Heart left ventricle (tissue), 16 donors: ENCODE data around the gene MME. TPM values are rescaled to one million over a fixed set of nuclear protein-coding genes. Genes with fewer than 3 reads are reported as not detected.

ENCODE experiments used
- ATAC-seq, 4 donors: fragments of 200-7000 bp; cut with Tn5 transposase; one replicate each; pipeline ENCODE4 v1.9.1; 2020 to 2022; ENCODE audit warnings: moderate library complexity in 4 of 4, mild to moderate bottlenecking in 3 of 4, moderate number of reproducible peaks in 1 of 4
- DNase-seq, 5 donors: peaks; one replicate each; pipeline ENCODE4 v3.0.0-alpha.2; 2020
- H3K27ac ChIP-seq, 12 donors: fragments of 200-600 bp; sonication (generic) in 4 of 12; one replicate each; pipeline versions ENCODE4 v1.5.0 to v1.8.0; 2016 to 2022; ENCODE audit warnings: mild to moderate bottlenecking in 2 of 12
- H3K27me3 ChIP-seq, 9 donors: fragments of 200-600 bp; sonication (generic) in 2 of 9; one replicate each; pipeline versions ENCODE4 v1.5.1 to v1.8.0; 2016 to 2022; ENCODE audit warnings: mild to moderate bottlenecking in 3 of 9
- H3K36me3 ChIP-seq, 9 donors: fragments of 200-600 bp; sonication (generic) in 2 of 9; one replicate each; pipeline versions ENCODE4 v1.5.0 to v1.8.0; 2018 to 2022; ENCODE audit warnings: mild to moderate bottlenecking in 2 of 9
- H3K4me1 ChIP-seq, 12 donors: fragments of 200-600 bp; sonication (generic) in 4 of 12; one replicate each; pipeline versions ENCODE4 v1.5.0 to v1.8.0; 2016 to 2022; ENCODE audit warnings: mild to moderate bottlenecking in 3 of 12
- H3K4me3 ChIP-seq, 12 donors: fragments of 200-600 bp; sonication (generic) in 4 of 12; one replicate each; pipeline versions ENCODE4 v1.5.0 to v1.8.0; 2017 to 2022; ENCODE audit warnings: mild to moderate bottlenecking in 9 of 12, moderate library complexity in 4 of 12
- H3K9me3 ChIP-seq, 12 donors: fragments of 200-600 bp; sonication (generic) in 4 of 12; one replicate each; pipeline versions ENCODE4 v1.5.0 to v1.8.0; 2016 to 2022; ENCODE audit warnings: mild to moderate bottlenecking in 1 of 12
- CTCF ChIP-seq, 12 donors: fragments of 200-600 bp; sonication (generic) in 4 of 12; IDR thresholded peaks; one replicate each; pipeline versions ENCODE4 v1.5.0 to v1.8.0; 2018 to 2022; ENCODE audit warnings: antibody characterized with exemption in 12 of 12, mild to moderate bottlenecking in 5 of 12
- POLR2A ChIP-seq, 2 donors: fragments of 450-650 bp; IDR thresholded peaks; one replicate each; pipeline ENCODE4 v1.6.1; 2017; ENCODE audit warnings: antibody characterized with exemption in 2 of 2, mild to moderate bottlenecking in 2 of 2, moderate library complexity in 2 of 2
- WGBS, 4 donors: extraction: QIAGEN DNeasy Blood & Tissue Kit in 2 of 4; methylation state at CpG; one replicate each; pipeline versions ENCODE4 v1.1.5 to v1.1.7; 2013 to 2018; 5-methylcytosine and 5-hydroxymethylcytosine counted together
- intact Hi-C, 10 donors: fragments of 100-400 bp; cut with DNase I; formaldehyde crosslinking; loops; one replicate each; pipeline versions ENCODE4 v1.11.1 to v1.14.2; 2022
- polyA plus RNA-seq, 2 donors: library from polyadenylated mRNA; stranded (reverse); fragments of 200-250 nt; gene quantifications; one replicate each; pipeline ENCODE4 v1.2.3, GENCODE V29; 2013
- total RNA-seq, 9 donors: library from RNA; depleted of rRNA in 2 of 9; stranded (reverse); fragments of >200 nt in 2 of 9; fragmentation: NEBNext Ultra II Directional in 3 of 9; extraction: Animal tissue kit (Norgen Biotek cat#: 25700) in 3 of 9; gene quantifications; one replicate each; pipeline versions ENCODE4 v1.1.0 to v1.2.4, GENCODE V29; 2016 to 2023
- donor health status: ischemic (EF 13 %, LVEDD 7.1; RV severe dilation, severe dysfunction).
- donor health status: healthy with polysubstance abuse.
- donor health status: DM: no; HTN: yes; CAD: no.
- donor health status: DM: no; HTN: no; CAD: no.
- donor health status: ischemic (EF 25% LVEDD 6.9; RV normal size, moderate dysfunction).
- donor health status: ischemic (EF 25% LVEDD 5.7; RV mildly dilated, moderate dysfunction).
- donor health status: healthy.
- donor health status: DM: yes; HTN: yes; CAD: no.
- donor health status: ischemic (EF 35%, LVEDD 5.7; RV mildly dilated, moderate dysfunction).
- donor health status: nonischemic (EF 11% LVEDD 7.7; RV severe dilation, severe dysfunction).
- donor health status: DM: yes; HTN: yes; CAD: no.
- donor health status: PGD.
- donor health status: ischemic (EF 29% LVEDD 5.4; RV normal size, mild dysfunction).
- donor health status: nonischemic (EF 23%, LVEDD 6.1; RV moderate dilation, normal function).

Gene MME
- total and polyA plus RNA-seq, 11 donors, result 0.84 to 18.5 (median 5.3) TPM

GRCh38 chr3:155093261-155093660 lies 13.1 kb downstream of the MME start:
- 70 to 81% (median 77%) methylated on average over 7 of the region's 7 CpGs for WGBS, 4 donors
- intact Hi-C loops, result no loop called here
- ATAC-seq (no peak), DNase-seq (no peak)
- Histone ChIP-seq H3K27ac (no peak overlapping the region), H3K36me3 (no peaks in the 10 kb centered on the region), H3K9me3 (no peaks in the 10 kb centered on the region), H3K27me3 (no peaks in the 10 kb centered on the region), H3K4me1 (no peaks in the 10 kb centered on the region), H3K4me3 (no peak overlapping the region)
- no peak for TF ChIP-seq POLR2A (IDR thresholded peaks at IDR 0.05)
- TF ChIP-seq CTCF (IDR thresholded peaks at IDR 0.05), result no peak

GRCh38 chr3:155096303-155097008 lies 16.3 kb downstream of the MME start:
- DNase-seq (no peak), ATAC-seq (no peak)
- no peak overlapping the region for H3K27ac ChIP-seq
- H3K4me1 ChIP-seq, result no peaks in the 10 kb centered on the region
- intact Hi-C loops, result no loop called here
- H3K9me3 ChIP-seq, result peaks cover 0 to 21% (median 0%) of the 10 kb centered on the region in 12 donors
- TF ChIP-seq CTCF (IDR thresholded peaks at IDR 0.05), result no peak
- no peak overlapping the region for H3K4me3 ChIP-seq
- WGBS, 4 donors, result 84 to 91% (median 89%) methylated on average over 4 of the region's 4 CpGs
- no peaks in the 10 kb centered on the region for H3K27me3 ChIP-seq
- H3K36me3 ChIP-seq, result no peaks in the 10 kb centered on the region

- H3K4me3 ChIP-seq, result no peak overlapping the region
- TF ChIP-seq CTCF (IDR thresholded peaks at IDR 0.05) (no peak), POLR2A (IDR thresholded peaks at IDR 0.05) (no peak)
- intact Hi-C loops, result no loop called here
- H3K27me3 ChIP-seq, result no peaks in the 10 kb centered on the region
- no peak for DNase-seq
- H3K36me3 ChIP-seq, result no peaks in the 10 kb centered on the region
- WGBS, 4 donors, result 87 to 91% (median 89%) methylated on average over 2 of the region's 2 CpGs
- H3K4me1 ChIP-seq, result peaks cover 0 to 4% (median 0%) of the 10 kb centered on the region in 12 donors
- ATAC-seq, result no peak
- peaks cover 0 to 21% (median 0%) of the 10 kb centered on the region in 12 donors for H3K9me3 ChIP-seq
- no peak overlapping the region for H3K27ac ChIP-seq
These were observed 16.9 kb downstream of the MME start for GRCh38 chr3:155097009-155097349.

DNA sequence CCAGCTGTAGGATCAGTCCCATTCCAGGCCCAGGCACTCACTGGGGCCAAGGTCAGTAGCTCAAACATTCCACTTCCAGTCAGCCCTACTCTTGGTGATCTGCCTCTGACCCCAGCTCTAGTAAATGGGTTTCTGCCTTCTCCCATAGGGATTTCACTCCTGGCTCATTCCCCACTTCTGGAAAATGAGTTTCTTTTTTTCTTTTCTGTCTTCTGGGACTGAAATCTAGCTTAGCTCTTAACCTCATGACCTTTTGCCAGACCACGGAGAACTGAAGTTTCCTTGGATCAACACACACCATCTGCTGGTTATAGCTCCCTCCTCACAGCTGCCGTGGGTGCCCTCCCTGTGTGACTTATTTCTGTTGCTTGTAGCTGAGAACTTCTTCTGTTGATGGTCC lies 21.3 kb downstream of the MME start:
- peak in 4 of 5 donors; percentile 25 to 55 (median 38) for DNase-seq
- Histone ChIP-seq H3K4me3 (no peak overlapping the region), H3K9me3 (peaks cover 0 to 21% (median 0%) of the 10 kb centered on the region in 12 donors), H3K27ac (peak overlapping the region in 1 of 12 donors; percentile 1), H3K4me1 (peaks cover 0 to 5% (median 0%) of the 10 kb centered on the region in 12 donors), H3K27me3 (no peaks in the 10 kb centered on the region), H3K36me3 (no peaks in the 10 kb centered on the region)
- 12 to 38% (median 30%) methylated on average over 2 of the region's 2 CpGs for WGBS, 4 donors
- TF ChIP-seq POLR2A (IDR thresholded peaks at IDR 0.05), result no peak
- TF ChIP-seq CTCF (IDR thresholded peaks at IDR 0.05), result no peak
- intact Hi-C loops, result loop anchor here in 1 of 10 donors (10.0 kb wide), 1 partner anchor 217 kb away; no protein-coding TSS in a partner anchor
- ATAC-seq, result peak in 3 of 4 donors; percentile 75 to 80 (median 80)
